HG02885 (cell line): ENCODE measurements around the gene BBS10.
A peak's percentile ranks its signal among the peaks of the same experiment; 100 is the strongest.
"Not testable (repeated sequence)": the region's sequence is repeated elsewhere in the genome, so short reads cannot be mapped to it uniquely, and the experiment has no call there.

Experiments
- ATAC-seq: cut with Tn5 transposase; IDR thresholded peaks from one replicate; pipeline ENCODE4 v1.9.1; 2021; ENCODE audit warnings: mild to moderate bottlenecking; ENCODE audit not compliant: unreplicated experiment, poor library complexity

Gene BBS10

DNA sequence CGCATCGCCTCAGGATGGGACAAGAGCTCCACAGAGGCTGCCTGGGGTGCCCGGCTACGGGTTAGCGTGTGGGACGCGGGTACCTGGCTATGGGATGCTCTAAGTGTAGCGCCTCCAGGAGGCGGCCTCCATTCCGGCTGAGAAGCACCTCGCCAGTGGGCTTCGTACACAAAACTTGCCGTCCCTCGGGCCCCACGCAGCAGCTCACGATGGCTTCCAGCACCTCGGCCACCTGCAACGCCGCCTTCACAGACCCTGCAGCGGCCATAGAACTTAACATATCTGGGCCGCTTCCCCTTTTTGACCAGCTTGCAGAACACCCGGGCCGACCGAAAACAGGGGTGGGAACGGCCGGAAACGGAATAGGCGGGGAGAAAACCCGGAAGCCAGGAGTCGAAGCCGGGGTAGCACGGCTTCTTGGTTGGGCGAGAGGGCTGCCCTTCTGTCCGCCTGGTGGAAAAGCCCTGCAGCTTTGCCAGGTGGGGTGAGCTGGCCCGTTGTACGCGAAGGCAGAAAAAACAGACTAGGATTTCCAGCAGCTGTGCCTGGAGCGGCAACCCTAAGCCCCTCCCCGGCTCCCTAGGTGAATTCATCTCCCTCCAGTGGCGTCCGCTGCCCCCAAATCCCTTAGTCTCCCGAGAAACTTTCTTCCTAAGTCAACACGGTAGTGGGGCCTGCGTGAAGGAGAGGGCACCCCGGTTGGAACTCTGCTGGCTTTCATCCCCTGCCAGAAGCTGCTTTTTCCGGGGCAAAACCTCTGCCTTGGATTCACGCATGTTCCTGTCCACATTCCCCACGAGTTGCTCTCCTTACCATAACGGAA is at the start of gene BBS10:
TSS of gene BBS10 (minus strand) at position 337 of the 823 bp plus-strand sequence. CDS start at position 280, 57 bp downstream.
- ATAC-seq, result peak; percentile 97

GRCh38 chr12:76391461-76391860 is 43.2 kb upstream of the BBS10 start:
- ATAC-seq, result no peak

GRCh38 chr12:76387614-76388013 is 39.4 kb upstream of the BBS10 start:
- no peak for ATAC-seq

GRCh38 chr12:76384560-76384959 is 36.3 kb upstream of the BBS10 start:
- ATAC-seq, result no peak

DNA sequence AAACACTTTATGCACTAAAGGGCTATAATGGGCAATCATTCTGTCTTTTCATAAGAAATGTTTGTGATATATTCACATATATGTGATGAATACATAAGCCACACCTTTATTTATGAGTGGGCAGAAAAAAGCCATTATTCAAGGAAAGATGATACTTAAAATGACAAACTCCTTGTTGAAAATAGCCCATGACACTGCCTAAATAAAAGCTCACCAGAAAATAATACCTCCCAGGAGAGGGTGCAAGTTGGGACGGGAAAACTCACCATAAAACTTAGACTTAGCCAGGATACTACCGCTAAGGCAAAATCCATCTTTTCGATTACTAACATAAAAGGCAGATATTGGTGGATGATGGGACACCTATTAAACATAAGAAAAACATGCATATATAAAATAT is 35.8 kb upstream of the BBS10 start:
- no peak for ATAC-seq

DNA sequence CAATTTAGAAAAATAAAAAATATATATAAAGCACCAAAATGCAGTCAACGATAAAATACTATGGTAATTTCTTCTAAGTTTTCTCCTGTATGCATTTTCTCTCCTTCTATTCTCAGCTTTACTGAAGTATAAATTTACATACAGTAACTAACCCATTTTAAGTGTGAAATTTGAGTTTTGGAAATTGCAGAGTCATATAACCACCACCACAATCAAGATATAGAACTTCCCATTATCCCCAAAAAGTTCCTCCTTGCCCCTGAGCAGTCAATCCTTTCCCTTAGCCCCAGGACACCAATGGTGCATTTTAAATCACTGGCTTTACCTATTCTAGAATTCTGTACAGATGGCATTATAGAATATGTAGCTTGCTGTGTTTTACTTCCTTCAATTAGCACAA is 31.0 kb upstream of the BBS10 start:
- ATAC-seq, result no peak

DNA sequence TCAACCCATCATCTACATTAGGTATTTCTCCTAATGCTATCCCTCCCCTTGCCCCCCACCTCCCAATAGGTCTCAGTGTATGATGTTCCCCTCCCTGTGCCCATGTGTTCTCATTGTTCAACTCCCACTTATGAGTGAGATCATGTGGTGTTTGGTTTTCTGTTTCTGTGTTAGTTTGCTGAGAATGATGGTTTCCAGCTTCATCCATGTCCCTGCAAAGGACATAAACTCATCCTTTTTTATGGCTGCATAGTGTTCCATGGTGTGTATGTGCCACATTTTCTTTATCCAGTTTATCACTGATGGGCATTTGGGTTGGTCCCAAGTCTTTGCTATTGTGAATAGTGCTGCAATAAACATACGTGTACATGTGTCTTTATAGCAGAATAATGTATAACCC is 28.7 kb upstream of the BBS10 start:
- not testable (repeated sequence) for ATAC-seq

DNA sequence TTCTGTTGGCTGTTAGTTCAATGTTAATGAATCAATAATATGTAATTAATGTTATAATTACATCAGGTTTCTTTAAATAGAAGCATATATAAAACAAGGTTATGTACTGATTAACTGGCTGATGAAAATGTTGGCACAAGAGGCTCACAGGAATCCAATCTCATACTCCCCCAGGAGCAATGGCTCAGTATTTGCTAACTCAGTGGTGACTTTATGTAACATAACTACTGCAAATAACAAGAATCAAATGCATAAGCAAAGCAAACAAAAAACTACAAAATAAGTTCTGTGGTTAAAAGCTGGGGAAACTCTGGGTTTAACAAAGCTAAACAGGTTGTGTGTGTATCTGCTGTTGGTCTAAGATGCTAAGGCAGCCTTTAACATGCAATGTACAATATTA is 27.7 kb upstream of the BBS10 start:
- no peak for ATAC-seq

DNA sequence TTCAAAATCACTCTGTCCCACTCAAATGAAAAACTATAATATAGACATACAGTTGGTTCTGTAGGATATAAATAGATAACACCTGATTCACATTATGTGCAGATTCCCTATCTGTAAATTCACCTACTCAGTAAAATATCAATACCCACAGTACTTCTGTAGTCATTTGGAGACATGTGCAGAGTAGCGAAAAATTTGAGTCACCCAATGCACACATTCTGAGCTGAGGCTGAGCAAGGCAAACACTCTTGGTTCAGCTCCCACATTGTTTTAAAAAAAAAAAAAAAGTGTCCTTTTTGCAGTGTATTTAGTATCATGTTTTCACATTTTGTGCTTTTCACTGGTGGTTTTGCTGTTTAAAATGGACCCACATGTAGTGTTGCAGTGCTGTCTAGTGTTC is 27.3 kb upstream of the BBS10 start:
- no peak for ATAC-seq

DNA sequence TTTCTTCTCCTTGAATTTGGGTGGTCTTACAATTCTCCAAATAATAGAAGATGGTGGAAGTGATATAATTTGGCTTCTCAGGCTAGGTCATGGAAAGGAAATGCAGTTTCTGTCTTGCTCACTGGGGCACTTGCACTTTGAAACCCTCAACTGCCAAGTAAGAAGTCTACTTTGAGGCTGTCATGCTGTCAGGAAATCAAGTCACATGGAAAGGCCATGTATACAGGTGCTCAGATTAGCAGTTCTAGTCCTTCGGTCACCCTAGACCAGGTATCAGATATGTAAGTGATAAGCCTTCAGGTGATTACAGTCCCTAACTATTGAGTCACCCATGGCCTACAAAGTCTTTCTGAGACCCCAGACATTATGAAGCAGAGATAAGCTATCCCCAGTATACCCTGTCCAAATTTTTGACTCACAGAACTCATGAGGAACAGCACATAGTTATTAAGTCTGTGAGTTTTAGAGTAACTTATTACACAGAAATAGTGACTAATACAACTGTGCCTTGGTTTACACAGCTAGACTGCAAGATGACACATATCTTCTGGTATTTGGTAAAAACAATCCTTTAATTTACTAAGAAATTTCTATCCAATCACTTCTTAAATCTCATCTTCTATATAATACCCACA is 26.3 kb upstream of the BBS10 start:
- ATAC-seq, result no peak

GRCh38 chr12:76368230-76368629 is 20.0 kb upstream of the BBS10 start:
- ATAC-seq, result no peak

GRCh38 chr12:76366163-76366562 is 17.9 kb upstream of the BBS10 start:
- ATAC-seq, result no peak

GRCh38 chr12:76364131-76364530 is 15.9 kb upstream of the BBS10 start:
- not testable (repeated sequence) for ATAC-seq

- no peak for ATAC-seq
Observed at GRCh38 chr12:76360316-76360715, 12.1 kb upstream of the BBS10 start.

DNA sequence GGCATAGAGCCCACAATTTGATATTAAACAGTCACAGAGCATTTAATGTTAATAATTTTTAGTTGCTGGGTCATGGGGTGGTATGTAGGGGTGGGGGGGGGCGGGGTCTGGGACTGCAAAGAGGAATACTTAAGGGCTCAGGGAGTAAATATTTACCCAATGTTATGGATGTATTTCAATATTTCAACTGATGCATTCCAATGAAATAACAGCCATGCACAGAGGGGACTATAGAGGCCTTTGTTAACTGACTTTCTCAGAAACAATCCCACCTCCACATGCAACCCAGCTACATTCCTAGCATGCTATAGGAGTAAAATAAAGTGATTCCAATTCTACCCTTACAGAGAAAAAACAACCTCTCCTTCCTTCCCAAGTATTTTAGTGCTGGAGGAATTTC is 7.9 kb upstream of the BBS10 start:
- ATAC-seq, result no peak

- peak; percentile 34 for ATAC-seq
Observed at GRCh38 chr12:76346798-76347420, 1.3 kb downstream of the BBS10 start.

DNA sequence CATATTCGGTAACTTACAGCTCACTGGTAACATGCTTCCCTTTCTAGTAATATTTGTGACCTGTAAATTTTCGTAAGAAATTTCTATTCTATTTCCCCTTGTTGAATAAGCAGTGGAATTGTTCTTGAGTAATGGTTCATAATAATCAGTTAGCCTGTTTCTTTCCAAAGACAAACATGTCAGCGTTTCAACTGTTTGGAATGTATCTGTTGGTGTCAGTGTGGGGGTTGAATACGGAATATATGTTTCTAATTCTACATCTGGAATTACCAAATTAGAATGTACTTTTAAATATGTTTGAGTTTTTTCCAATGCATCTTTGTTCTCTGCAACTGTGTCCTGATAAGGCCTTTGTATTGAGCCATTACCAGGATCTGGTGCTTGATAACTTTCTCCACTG is 2.0 kb downstream of the BBS10 start:
- ATAC-seq, result no peak

DNA sequence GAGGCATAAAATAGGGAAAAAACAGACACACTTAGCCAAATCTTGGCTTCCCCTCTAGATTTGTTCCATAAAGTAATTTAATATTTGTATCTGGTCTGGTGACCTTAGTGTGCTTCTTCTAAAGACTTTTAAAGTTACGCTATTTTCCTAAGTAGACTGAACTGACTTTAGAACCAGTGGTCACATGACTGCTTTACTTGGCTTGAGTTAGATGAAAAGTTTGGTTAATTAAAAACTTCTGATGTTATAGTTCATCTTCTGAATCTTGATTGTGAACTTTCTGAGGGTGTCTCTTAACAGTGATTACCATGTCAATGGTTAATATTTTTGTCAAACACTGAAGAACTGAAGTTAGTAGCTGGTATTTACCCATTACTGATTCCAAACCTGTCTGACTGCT is 2.6 kb downstream of the BBS10 start:
- ATAC-seq, result no peak

DNA sequence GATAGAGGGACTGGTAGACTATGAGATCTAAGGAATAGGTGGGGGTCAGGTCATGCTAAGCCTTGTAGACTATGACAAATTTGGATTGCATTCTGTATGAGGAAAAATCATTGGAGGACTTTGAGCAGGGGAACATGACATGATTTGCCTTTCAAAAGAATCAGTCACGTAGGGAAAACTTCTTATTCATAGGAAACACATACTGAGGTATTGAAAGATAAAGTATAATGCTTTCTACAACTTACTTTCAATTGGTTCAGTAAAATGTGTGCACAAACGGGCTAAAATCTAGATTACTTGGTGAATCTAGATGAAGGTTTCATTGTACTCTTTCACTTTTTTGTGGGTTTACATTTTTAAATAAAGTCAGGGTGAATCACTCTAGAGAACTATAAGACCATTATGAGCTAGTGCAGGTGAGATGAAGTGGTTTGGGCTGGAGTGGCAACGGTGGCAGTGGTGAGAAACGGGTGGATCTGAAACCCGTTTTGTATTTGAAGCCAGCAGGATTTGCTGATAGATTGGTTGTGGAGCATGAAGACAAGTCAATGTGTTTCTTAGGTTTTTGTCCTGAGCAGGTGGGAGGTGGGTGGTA is 6.7 kb downstream of the BBS10 start:
- no peak for ATAC-seq

DNA sequence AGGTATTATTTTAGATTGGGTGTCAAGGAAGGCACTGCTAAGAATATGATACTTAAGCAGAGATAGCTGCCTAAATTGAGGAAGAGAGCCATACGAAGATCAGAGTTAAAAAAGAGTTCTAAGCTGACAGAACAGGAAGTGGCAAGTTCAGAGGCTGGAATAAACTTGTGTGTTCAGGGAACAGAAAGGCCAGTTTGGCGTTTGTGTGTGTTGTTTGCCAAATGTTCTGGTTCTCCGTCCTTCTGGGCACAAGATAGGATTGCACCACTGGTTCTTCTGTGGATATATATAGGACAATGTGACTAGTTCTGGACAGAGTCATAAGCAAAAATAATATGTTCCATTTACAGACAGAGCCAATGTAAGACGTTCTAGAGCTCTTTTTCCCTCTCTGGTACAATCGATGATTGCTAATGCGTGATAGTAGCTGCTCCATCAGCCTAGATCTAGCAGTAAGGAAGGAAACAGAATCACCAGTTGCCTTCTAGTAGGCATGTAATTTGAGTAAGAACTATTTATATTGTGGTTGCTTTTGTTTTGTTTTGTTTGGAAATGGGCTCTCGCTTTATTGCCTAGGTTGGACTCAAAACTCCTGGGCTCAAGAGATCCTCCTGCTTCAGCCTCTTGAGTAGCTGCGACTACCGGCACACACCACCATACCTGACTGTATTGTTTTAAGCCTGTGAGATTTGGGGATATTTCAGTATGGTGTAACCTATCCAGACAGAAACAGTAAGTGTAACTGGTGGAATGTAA is 7.4 kb downstream of the BBS10 start:
- no peak for ATAC-seq
